Tibial artery (tissue), 4 donors: Measurements from ENCODE around the gene FOXRED1.

Experiments
- DNase-seq, 2 donors: peaks; one replicate each; pipeline ENCODE4 v3.0.0-alpha.2; 2019
- H3K27ac ChIP-seq, 2 donors: fragments of 200-600 bp; sonication (generic) in 1 of 2; 1 replicate in 1 of 2; 2 replicates in 1 of 2; pipeline ENCODE4 v1.5.1; 2018 to 2019; ENCODE audit warnings: mild to moderate bottlenecking in 1 of 2
- H3K27me3 ChIP-seq, 2 donors: fragments of 200-600 bp; sonication (generic) in 1 of 2; one replicate each; pipeline versions ENCODE4 v1.5.1 to v1.6.0; 2016 to 2019
- H3K36me3 ChIP-seq, 3 donors: fragments of 200-600 bp; sonication (generic) in 2 of 3; one replicate each; pipeline ENCODE4 v1.5.1; 2016 to 2019; ENCODE audit warnings: mild to moderate bottlenecking in 2 of 3
- H3K4me1 ChIP-seq, 4 donors: fragments of 200-600 bp; sonication (generic) in 2 of 4; 1 replicate in 3 of 4; 2 replicates in 1 of 4; pipeline ENCODE4 v1.5.1; 2016 to 2019
- H3K4me3 ChIP-seq, 2 donors: fragments of 200-600 bp; sonication (generic) in 1 of 2; 1 replicate in 1 of 2; 2 replicates in 1 of 2; pipeline ENCODE4 v1.5.1; 2018 to 2019; ENCODE audit warnings: mild to moderate bottlenecking in 2 of 2
- H3K9me3 ChIP-seq, 3 donors: fragments of 200-600 bp; sonication (generic) in 1 of 3; one replicate each; pipeline ENCODE4 v1.5.1; 2016 to 2019
- intact Hi-C: fragments of 100-400 bp; cut with DNase I; formaldehyde crosslinking; loops from one replicate; pipeline ENCODE4 v1.15.0; 2023; ENCODE audit warnings: low total_unique reads
- TF ChIP-seq, protein P1 (sequence below), 2 experiments: fragments of 200-600 bp in 1 of 2; fragments of 450-650 bp in 1 of 2; IDR thresholded peaks; one replicate each; pipeline ENCODE4 v1.5.1; 2017 to 2019; ENCODE audit warnings: antibody characterized with exemption in 2 of 2, mild to moderate bottlenecking in 1 of 2, moderate library complexity in 1 of 2

Gene FOXRED1

GRCh38 chr11:126318574-126319373 lies 49.8 kb downstream of the FOXRED1 start:
- intact Hi-C loops, result loop anchor here (10.0 kb wide), 1 partner anchor 96 kb away; no protein-coding TSS in a partner anchor
- no peaks in the 10 kb centered on the region for H3K36me3 ChIP-seq
- peak in 1 of 2 donors; percentile 62 for DNase-seq
- peak overlapping the region; percentile 80 to 84 for H3K27ac ChIP-seq
- TF ChIP-seq, protein P1, sequence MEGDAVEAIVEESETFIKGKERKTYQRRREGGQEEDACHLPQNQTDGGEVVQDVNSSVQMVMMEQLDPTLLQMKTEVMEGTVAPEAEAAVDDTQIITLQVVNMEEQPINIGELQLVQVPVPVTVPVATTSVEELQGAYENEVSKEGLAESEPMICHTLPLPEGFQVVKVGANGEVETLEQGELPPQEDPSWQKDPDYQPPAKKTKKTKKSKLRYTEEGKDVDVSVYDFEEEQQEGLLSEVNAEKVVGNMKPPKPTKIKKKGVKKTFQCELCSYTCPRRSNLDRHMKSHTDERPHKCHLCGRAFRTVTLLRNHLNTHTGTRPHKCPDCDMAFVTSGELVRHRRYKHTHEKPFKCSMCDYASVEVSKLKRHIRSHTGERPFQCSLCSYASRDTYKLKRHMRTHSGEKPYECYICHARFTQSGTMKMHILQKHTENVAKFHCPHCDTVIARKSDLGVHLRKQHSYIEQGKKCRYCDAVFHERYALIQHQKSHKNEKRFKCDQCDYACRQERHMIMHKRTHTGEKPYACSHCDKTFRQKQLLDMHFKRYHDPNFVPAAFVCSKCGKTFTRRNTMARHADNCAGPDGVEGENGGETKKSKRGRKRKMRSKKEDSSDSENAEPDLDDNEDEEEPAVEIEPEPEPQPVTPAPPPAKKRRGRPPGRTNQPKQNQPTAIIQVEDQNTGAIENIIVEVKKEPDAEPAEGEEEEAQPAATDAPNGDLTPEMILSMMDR (IDR thresholded peaks at IDR 0.05), result no peak
- H3K27me3 ChIP-seq, result no peaks in the 10 kb centered on the region
- H3K4me1 ChIP-seq, result peaks cover 0 to 23% (median 18%) of the 10 kb centered on the region in 4 donors
- H3K9me3 ChIP-seq, result no peaks in the 10 kb centered on the region
- H3K4me3 ChIP-seq, result peak overlapping the region; percentile 31 to 44

- Histone ChIP-seq H3K27me3 (no peaks in the 10 kb centered on the region), H3K36me3 (no peaks in the 10 kb centered on the region), H3K27ac (peak overlapping the region; percentile 80 to 84), H3K9me3 (no peaks in the 10 kb centered on the region), H3K4me3 (no peak overlapping the region), H3K4me1 (peaks cover 0 to 23% (median 18%) of the 10 kb centered on the region in 4 donors)
- TF ChIP-seq, protein P1 (IDR thresholded peaks at IDR 0.05), result no peak
- DNase-seq, result no peak
- intact Hi-C loops, result loop anchor here (10.0 kb wide), 1 partner anchor 95 kb away; no protein-coding TSS in a partner anchor
Observed at GRCh38 chr11:126319374-126319740, 50.4 kb downstream of the FOXRED1 start.

DNA sequence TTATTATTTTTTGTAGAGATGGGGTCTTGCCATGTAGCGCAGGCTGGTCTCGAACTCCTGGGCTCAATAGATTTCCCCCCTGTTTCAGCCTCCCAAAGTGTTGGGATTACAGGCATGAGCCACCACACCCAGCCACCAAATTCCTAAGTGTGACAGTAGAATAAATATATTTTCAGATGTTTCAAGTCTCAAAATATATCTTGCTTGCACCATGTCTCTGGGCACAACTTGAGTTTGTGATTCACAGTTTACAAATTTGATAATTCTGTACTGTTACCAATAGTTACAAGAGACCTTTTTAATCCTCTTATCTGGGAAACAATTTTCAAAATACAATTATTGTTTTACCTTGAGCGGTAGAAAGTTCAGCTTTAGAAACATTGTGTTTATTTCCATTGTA lies 54.0 kb downstream of the FOXRED1 start:
- H3K27ac ChIP-seq, result no peak overlapping the region
- no peaks in the 10 kb centered on the region for H3K36me3 ChIP-seq
- DNase-seq, result no peak
- TF ChIP-seq, protein P1 (IDR thresholded peaks at IDR 0.05), result no peak
- H3K27me3 ChIP-seq, result no peaks in the 10 kb centered on the region
- intact Hi-C loops, result no loop called here
- H3K4me1 ChIP-seq, result peaks cover 0 to 14% (median 11%) of the 10 kb centered on the region in 4 donors
- H3K4me3 ChIP-seq, result no peak overlapping the region
- H3K9me3 ChIP-seq, result no peaks in the 10 kb centered on the region

DNA sequence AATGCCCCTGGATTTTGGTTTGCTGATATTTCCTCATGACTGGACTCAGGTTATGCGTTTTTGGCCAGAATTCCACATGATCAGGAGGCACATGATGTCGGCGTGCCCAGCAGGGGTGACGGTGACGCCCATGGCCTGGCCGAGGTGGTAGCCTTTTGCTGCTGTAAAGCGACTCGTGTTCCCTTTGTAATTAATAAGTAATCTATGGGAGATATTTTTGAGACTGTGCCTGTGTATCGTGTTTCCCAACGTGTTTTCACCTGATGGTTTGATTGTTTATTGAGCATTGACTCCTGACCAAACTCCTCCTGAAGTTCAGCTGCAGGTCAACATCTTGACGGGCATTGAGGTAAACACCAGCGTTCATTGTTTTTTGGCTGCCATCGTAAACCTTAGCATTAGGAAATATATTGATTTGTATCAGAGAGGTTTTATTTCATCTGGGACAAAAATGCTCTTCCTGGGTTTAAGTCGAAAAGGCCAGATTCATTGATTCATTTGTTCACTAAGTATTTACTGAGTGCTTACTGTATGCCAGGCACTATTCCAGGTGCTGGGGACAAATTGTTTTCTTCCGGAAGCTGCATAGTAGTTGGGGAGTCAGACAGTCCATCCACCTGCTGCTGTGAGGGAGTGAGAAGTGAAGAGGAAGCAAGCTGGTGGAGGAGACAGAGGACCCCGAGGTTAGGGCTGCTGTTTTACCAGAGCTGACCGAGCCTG lies 58.5 kb downstream of the FOXRED1 start:
- no peak for DNase-seq
- no peak overlapping the region for H3K4me3 ChIP-seq
- TF ChIP-seq, protein P1 (IDR thresholded peaks at IDR 0.05), result no peak
- no peaks in the 10 kb centered on the region for H3K4me1 ChIP-seq
- intact Hi-C loops, result no loop called here
- H3K27me3 ChIP-seq, result no peaks in the 10 kb centered on the region
- H3K36me3 ChIP-seq, result peaks cover 0 to 15% (median 5%) of the 10 kb centered on the region in 3 donors
- H3K27ac ChIP-seq, result no peak overlapping the region
- H3K9me3 ChIP-seq, result no peaks in the 10 kb centered on the region
